CD4-positive, alpha-beta T cell treated with Interleukin-6 at 100 ng/mL for 8 hours (primary cell): ENCODE results near the gene LGALS9.

Experiments used
- DNase-seq: peaks from one replicate; pipeline ENCODE4 v3.0.0-alpha.2; 2020; ENCODE audit warnings: mixed read lengths, low spot score

LGALS9 gene

GRCh38 chr17:27603421-27603770 is 27.6 kb upstream of the LGALS9 start:
- DNase-seq = no peak

GRCh38 chr17:27603880-27604794 is 26.9 kb upstream of the LGALS9 start:
- DNase-seq = no peak

GRCh38 chr17:27605409-27605808 is 25.6 kb upstream of the LGALS9 start:
- no peak for DNase-seq

- no peak for DNase-seq
Measured at GRCh38 chr17:27607521-27608091, 23.4 kb upstream of the LGALS9 start.

- no peak for DNase-seq
Measured at GRCh38 chr17:27608328-27609230, 22.4 kb upstream of the LGALS9 start.

GRCh38 chr17:27609611-27610303 is 21.2 kb upstream of the LGALS9 start:
- DNase-seq = no peak

- no peak for DNase-seq
Measured at GRCh38 chr17:27610304-27610677, 20.7 kb upstream of the LGALS9 start.

GRCh38 chr17:27612160-27612770 is 18.7 kb upstream of the LGALS9 start:
- no peak for DNase-seq

- no peak for DNase-seq
Measured at GRCh38 chr17:27613433-27613832, 17.6 kb upstream of the LGALS9 start.

- DNase-seq = no peak
Measured at GRCh38 chr17:27615121-27615520, 15.9 kb upstream of the LGALS9 start.

GRCh38 chr17:27616414-27616813 is 14.6 kb upstream of the LGALS9 start:
- no peak for DNase-seq

GRCh38 chr17:27618417-27618816 is 12.6 kb upstream of the LGALS9 start:
- no peak for DNase-seq

GRCh38 chr17:27620721-27621120 is 10.3 kb upstream of the LGALS9 start:
- no peak for DNase-seq

- no peak for DNase-seq
Measured at GRCh38 chr17:27621536-27621935, 9.5 kb upstream of the LGALS9 start.

GRCh38 chr17:27621942-27622559 is 8.9 kb upstream of the LGALS9 start:
- no peak for DNase-seq

- DNase-seq = no peak
Measured at GRCh38 chr17:27622986-27623385, 8.0 kb upstream of the LGALS9 start.

GRCh38 chr17:27623614-27624013 is 7.4 kb upstream of the LGALS9 start:
- no peak for DNase-seq

- DNase-seq = no peak
Measured at GRCh38 chr17:27624539-27624938, 6.4 kb upstream of the LGALS9 start.

GRCh38 chr17:27625856-27626255 is 5.1 kb upstream of the LGALS9 start:
- DNase-seq = no peak

- no peak for DNase-seq
Measured at GRCh38 chr17:27627514-27627913, 3.5 kb upstream of the LGALS9 start.

GRCh38 chr17:27628376-27628775 is 2.6 kb upstream of the LGALS9 start:
- DNase-seq = no peak
